ENCODE data around the gene JAZF1. TPM values are rescaled to one million over a fixed set of nuclear protein-coding genes. Genes with fewer than 3 reads are reported as not detected.
A peak's percentile ranks its signal among the peaks of the same experiment; 100 is the strongest.

JAZF1 gene
- total and polyA plus RNA-seq, 11 donors, result 10.3 to 46.2 (median 26.8) TPM

DNA sequence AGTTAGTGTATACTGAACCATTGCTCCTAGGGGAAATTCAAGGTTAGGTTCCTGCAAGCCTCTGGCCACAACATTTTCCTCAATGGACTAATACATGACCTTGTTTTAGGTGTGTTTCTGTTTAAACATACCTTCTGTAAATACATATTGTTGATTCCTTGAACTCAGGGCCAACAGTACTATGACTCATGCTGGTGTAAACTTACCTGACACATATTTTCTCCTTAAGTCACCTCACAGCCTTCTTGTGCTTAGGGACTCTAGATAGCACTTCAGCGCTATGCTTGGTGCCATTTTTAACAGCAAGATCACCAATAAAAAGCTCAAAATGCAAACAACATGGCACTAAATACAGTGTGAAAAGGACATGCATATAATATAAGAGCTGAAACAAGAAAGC is 264.2 kb downstream of the JAZF1 start:
- H3K9me3 ChIP-seq, result no peaks in the 10 kb centered on the region
- peaks cover 0 to 18% (median 10%) of the 10 kb centered on the region in 12 donors for H3K4me1 ChIP-seq
- WGBS, 4 donors, result 96 to 100% (median 99%) methylated on average over 1 of the region's 1 CpG
- TF ChIP-seq, protein P1, sequence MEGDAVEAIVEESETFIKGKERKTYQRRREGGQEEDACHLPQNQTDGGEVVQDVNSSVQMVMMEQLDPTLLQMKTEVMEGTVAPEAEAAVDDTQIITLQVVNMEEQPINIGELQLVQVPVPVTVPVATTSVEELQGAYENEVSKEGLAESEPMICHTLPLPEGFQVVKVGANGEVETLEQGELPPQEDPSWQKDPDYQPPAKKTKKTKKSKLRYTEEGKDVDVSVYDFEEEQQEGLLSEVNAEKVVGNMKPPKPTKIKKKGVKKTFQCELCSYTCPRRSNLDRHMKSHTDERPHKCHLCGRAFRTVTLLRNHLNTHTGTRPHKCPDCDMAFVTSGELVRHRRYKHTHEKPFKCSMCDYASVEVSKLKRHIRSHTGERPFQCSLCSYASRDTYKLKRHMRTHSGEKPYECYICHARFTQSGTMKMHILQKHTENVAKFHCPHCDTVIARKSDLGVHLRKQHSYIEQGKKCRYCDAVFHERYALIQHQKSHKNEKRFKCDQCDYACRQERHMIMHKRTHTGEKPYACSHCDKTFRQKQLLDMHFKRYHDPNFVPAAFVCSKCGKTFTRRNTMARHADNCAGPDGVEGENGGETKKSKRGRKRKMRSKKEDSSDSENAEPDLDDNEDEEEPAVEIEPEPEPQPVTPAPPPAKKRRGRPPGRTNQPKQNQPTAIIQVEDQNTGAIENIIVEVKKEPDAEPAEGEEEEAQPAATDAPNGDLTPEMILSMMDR (IDR thresholded peaks at IDR 0.05), result no peak
- no peak for TF ChIP-seq POLR2A (IDR thresholded peaks at IDR 0.05)
- intact Hi-C loops (cut with DNase I), result loop anchor here in 2 of 10 donors (5.0 kb wide), 2 partner anchors 709 to 714 kb away; partner anchors contain the start of gene HOXA13 (in 1 of the 2)
- H3K36me3 ChIP-seq, result no peaks in the 10 kb centered on the region
- H3K4me3 ChIP-seq, result no peak overlapping the region
- no peaks in the 10 kb centered on the region for H3K27me3 ChIP-seq
- DNase-seq (no peak), ATAC-seq (no peak)
- no peak overlapping the region for H3K27ac ChIP-seq

DNA sequence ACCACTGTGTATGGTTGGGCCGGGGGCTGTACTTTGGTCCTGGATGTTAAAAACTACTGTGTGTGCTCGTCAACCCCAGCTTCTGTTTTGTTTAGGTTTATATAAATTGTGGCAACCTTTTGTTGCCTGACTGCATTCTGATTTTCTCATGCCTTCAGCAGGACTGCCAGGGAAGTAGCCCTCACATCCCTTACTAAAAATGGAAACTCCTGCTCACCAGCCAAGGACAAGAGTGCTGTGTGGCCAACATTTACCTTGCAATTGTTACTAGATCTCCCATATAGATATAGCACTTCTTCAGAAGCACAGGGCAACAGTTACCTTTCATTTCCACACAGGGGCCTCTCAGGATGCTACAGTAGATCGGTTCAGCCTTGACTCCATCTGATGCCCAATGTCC is 266.2 kb downstream of the JAZF1 start:
- Histone ChIP-seq H3K4me3 (no peak overlapping the region), H3K27ac (no peak overlapping the region), H3K36me3 (no peaks in the 10 kb centered on the region), H3K9me3 (no peaks in the 10 kb centered on the region), H3K4me1 (peaks cover 0 to 15% (median 5%) of the 10 kb centered on the region in 12 donors), H3K27me3 (no peaks in the 10 kb centered on the region)
- no peak for DNase-seq
- 70 to 91% (median 89%) methylated on average over 3 of the region's 3 CpGs for WGBS, 4 donors
- intact Hi-C loops (cut with DNase I), result no loop called here
- peak in 2 of 4 donors; percentile 45 to 54 for ATAC-seq
- TF ChIP-seq, protein P1 (IDR thresholded peaks at IDR 0.05), result no peak
- TF ChIP-seq POLR2A (IDR thresholded peaks at IDR 0.05), result no peak

DNA sequence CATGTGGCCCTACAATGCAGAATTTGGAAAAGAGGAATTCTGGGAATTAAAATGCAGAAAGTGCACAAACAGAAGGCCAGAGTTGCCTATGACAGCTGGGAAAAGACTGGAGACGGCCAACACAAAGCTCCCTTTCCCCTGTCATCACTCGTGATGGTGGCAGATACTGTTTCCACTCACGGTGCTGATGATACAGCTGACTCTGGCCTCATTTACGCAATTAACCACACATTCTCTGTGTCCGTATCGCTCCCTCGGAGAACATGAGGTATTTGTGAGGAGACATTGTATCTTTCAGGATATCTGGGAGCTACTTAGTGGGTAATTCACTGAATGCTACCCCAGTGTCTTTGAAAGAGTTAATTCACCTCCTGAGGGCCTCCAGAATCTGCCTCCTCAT is 267.8 kb downstream of the JAZF1 start:
- no peak for TF ChIP-seq POLR2A (IDR thresholded peaks at IDR 0.05)
- TF ChIP-seq, protein P1 (IDR thresholded peaks at IDR 0.05), result no peak
- DNase-seq (no peak), ATAC-seq (no peak)
- Histone ChIP-seq H3K27me3 (no peaks in the 10 kb centered on the region), H3K4me1 (peaks cover 0 to 15% (median 4%) of the 10 kb centered on the region in 12 donors), H3K36me3 (no peaks in the 10 kb centered on the region), H3K4me3 (no peak overlapping the region), H3K9me3 (no peaks in the 10 kb centered on the region), H3K27ac (no peak overlapping the region)
- 90 to 94% (median 92%) methylated on average over 7 of the region's 7 CpGs for WGBS, 4 donors
- intact Hi-C loops (cut with DNase I), result no loop called here

DNA sequence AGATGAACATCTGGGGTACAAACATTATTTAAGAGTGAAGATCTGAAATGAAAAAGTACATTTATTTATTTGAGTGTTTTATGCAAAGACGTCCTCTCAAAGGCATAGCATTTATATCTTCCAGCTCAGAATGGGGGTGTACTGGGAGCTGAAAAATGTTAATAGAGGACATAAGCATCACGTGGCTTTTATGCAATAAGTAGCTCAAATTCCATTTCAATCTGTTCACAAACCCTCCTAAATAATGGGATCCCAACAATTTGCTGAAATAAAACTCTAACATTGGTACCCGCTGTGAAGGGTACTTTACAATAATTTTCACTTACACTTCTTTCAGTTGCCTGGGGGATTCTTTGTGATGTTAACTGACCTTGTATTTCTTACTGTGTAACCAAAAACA is 268.7 kb downstream of the JAZF1 start:
- ATAC-seq, result no peak
- 89 to 94% (median 93%) methylated on average over 3 of the region's 3 CpGs for WGBS, 4 donors
- peaks cover 0 to 15% (median 0%) of the 10 kb centered on the region in 12 donors for H3K4me1 ChIP-seq
- H3K27ac ChIP-seq, result no peak overlapping the region
- no peak overlapping the region for H3K4me3 ChIP-seq
- TF ChIP-seq, protein P1 (IDR thresholded peaks at IDR 0.05), result no peak
- no peak for TF ChIP-seq POLR2A (IDR thresholded peaks at IDR 0.05)
- no peaks in the 10 kb centered on the region for H3K36me3 ChIP-seq
- H3K27me3 ChIP-seq, result no peaks in the 10 kb centered on the region
- no peaks in the 10 kb centered on the region for H3K9me3 ChIP-seq
- no peak for DNase-seq
- intact Hi-C loops (cut with DNase I), result no loop called here
